HG02884 (cell line): Measurements from ENCODE around the gene AMELX.

Experiments used
- ATAC-seq: cut with Tn5 transposase; IDR thresholded peaks from one replicate; pipeline ENCODE4 v1.9.1; 2021; ENCODE audit warnings: mild to moderate bottlenecking, moderate library complexity; ENCODE audit not compliant: unreplicated experiment

AMELX gene

GRCh38 chrX:11293113-11293512 is at the start of gene AMELX:
AMELX (plus strand) TSS chrX:11293413; CDS start chrX:11294789, 1,376 bp downstream.
- ATAC-seq, result no peak

- ATAC-seq, result no peak
Measured at GRCh38 chrX:11244636-11245035, 48.6 kb upstream of the AMELX start.

GRCh38 chrX:11254417-11255109 is 38.6 kb upstream of the AMELX start:
- no peak for ATAC-seq

DNA sequence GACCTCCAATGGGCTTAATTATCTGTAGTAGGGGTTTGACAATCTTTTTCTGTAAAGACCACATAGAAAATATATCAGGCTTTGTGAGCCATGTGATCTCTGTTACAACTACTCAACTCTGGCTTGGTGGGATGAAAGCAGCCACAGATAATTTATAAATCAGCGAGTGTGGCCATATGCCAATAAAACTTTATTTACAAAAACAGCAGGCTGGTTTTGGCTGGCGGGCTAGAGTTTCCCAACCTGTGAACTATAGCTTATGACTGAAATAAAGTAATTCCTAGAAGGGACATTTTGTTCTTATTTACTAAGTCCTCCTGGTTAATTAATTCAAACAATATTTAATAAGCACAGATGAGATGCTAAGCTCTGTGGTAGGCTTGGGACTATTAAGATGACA is 35.9 kb upstream of the AMELX start:
- ATAC-seq, result no peak

GRCh38 chrX:11257711-11258110 is 35.5 kb upstream of the AMELX start:
- ATAC-seq, result no peak

DNA sequence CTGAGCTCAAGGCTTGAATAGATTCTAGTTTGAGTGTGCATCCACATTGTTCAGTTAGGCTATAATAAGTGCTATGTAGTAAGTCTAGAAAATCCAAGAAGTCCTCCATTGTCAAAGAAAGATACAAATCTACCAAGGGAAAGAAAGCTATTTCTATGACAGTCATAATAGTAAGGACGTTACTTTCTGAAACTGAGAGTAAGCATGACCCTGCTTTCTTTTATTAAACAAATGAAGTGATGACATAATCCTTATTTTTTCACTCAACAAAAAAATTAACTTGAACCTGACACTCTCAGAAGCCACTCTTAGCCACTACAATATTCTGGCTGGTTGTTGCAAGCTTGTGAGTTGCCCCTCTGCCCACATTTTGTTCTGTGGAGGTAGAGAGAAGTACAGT is 33.8 kb upstream of the AMELX start:
- no peak for ATAC-seq

GRCh38 chrX:11261260-11261659 is 32.0 kb upstream of the AMELX start:
- ATAC-seq, result no peak

GRCh38 chrX:11264925-11265324 is 28.3 kb upstream of the AMELX start:
- no peak for ATAC-seq

GRCh38 chrX:11265352-11265751 is 27.9 kb upstream of the AMELX start:
- no peak for ATAC-seq

GRCh38 chrX:11266573-11267003 is 26.6 kb upstream of the AMELX start:
- no peak for ATAC-seq

- no peak for ATAC-seq
Measured at GRCh38 chrX:11267425-11267824, 25.8 kb upstream of the AMELX start.

DNA sequence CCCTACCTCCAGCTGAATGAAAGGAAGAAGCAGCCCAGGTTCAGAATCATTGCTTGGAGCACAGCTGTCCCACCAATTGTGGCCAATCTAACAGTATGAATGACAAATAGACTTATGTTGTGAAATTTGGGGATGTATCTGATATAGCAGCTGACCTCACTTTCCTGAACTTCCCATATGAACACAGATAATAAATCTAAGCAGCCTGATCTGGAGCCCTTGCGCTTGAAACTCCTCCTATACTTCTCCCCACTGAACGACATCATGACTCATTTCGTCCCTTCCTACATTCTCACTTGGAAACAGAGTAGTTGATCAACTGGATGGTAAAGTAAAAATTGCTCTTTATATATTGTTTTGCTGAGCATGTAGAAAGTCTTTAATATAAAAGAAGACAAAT is 24.2 kb upstream of the AMELX start:
- no peak for ATAC-seq

DNA sequence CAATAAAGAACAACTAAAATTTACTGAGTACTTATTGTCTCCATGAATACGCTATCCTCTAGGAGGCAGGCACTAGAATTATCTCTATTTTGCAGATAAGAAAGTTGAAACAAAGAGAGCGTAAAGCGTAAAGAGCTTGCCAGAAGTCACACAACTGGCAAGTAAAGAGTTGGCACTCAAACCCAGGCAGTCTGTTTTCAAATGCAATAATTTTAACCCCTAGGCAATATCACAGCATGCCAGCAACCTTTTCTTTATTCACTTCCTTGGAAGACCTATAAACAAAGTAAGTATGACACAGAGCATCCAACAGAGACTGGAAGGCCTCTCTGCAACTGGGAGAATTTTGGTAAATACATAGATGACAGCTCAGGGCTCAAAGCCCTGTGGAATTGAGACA is 23.2 kb upstream of the AMELX start:
- ATAC-seq, result no peak

DNA sequence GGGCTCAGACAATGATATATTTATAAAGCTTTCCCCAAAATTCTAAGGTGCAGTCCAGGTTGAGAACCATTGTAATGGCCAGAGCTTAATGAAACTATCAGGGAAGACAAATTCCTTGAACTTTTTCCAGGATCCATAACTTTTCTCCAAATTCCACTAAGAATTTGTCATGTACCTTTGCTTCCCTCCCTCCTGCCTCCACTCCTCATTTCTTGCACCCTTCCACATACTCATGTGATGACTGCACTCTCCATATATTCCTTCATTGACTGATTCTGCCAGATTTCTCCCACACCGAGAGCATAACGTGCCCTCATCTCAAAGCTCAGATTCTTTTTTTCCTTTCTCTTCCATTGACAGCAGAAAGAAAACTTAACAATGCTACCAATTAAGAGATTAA is 20.9 kb upstream of the AMELX start:
- no peak for ATAC-seq

DNA sequence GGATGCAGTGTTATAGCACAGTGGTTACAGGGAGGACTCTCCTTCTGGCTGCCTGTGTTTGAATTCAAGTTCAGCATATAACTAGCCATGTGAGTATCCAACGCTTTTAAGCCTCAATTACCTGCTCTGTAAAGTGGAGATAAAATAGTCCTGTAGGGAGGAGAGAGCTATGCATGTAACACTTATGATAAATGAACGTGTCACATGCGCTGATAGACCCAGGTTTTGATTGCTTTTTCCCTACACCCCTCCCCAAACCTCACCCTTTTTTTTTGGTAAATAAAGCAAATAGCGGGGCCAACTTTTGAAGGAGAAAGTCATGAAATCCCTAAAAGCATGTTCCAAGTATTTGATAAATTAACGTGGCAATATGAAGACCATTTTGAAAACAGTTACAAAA is 20.4 kb upstream of the AMELX start:
- ATAC-seq, result no peak

- no peak for ATAC-seq
Measured at GRCh38 chrX:11273544-11273943, 19.7 kb upstream of the AMELX start.

DNA sequence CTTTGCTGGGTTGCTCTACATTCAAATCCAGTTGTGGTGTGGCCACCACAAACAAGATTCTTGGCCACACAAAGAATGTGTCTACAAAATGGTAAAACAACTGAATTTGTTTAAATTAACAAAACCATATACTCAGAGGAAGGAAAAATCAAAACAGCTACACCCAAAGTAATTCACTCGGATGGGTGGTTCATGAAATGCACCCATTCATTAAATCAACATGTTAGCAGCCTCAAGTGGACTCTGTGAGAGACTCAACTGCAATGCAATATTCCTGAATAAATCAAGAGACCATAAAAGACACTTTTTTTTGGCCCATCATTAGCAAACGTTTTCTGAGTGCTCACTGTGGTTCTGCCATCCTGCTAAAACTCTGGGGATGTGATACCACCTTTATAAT is 11.2 kb upstream of the AMELX start:
- ATAC-seq, result no peak

DNA sequence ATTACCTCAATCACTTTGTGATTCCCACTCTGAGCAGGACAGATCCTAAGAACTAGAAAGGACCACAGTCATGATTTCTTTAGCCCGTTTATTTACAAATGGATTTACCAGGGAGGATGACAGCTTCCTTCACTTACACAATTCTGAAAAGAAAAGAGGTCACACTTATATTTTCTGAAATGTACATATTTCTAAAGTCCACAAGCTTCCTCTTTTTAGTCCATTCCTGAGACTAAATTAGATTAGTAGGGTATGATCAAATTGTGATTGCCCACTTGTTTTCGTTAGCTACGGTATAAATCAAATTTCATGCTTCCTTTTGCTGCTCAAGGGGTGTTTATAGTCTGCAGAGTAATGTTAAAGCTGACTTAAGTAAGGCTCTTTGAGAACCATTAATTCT is 7.6 kb upstream of the AMELX start:
- no peak for ATAC-seq

DNA sequence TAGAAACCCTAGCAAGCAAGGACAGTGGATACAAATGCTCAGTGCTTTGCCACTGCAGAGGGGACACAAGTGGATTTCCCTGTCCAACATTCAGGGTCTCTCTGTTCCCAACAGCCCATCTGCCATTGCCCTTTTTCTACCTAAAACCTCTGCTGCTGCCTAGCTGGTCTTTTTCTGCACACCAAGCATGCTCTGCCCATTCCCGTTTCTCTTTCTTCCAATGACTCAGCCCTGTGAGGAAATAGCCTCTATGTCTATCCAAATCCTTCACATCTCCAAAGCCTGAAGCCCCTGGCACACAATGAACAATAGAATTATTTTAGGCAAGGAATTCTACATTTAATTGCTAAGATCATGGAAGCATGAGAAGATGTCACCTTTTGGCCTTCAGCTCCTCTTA is 5.7 kb upstream of the AMELX start:
- no peak for ATAC-seq

- no peak for ATAC-seq
Measured at GRCh38 chrX:11290416-11291102, 2.7 kb upstream of the AMELX start.

GRCh38 chrX:11296051-11296450 is 2.8 kb downstream of the AMELX start:
- ATAC-seq, result no peak

GRCh38 chrX:11298600-11298999 is 5.4 kb downstream of the AMELX start:
- no peak for ATAC-seq

DNA sequence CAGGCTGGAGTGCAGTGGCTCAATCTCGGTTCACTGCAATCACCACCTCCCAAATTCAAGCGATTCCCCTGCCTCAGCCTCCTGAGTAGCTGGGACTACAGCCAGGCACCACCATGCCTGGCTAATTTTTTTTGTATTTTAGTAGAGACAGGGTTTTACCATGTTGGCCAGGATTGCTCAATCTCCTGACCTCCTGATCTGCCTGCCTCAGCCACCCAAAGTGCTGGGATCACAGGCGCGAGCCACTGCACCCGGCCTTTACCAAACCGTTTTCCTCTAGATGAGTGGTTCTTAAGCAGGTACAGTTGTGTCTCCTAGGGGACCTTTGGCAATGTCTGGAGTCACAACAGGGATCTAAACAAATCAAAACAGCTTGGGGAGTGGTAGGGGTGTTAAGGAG is 11.6 kb downstream of the AMELX start:
- no peak for ATAC-seq
